SK-N-SH treated with all-trans-retinoic acid at 6 μM for 48 hours (cell line): ENCODE measurements around the gene DCBLD1.
A peak's percentile ranks its signal among the peaks of the same experiment; 100 is the strongest.

Source experiments
- ATAC-seq: fragments of 200-7000 bp; cut with Tn5 transposase; 3 replicates; pipeline ENCODE4 v1.9.1; 2020; ENCODE audit warnings: mild to moderate bottlenecking, moderate library complexity
- ARNTL ChIP-seq: fragments of 450-650 bp; formaldehyde crosslinking; IDR thresholded peaks from 2 replicates; pipeline ENCODE4 v1.5.0; 2020; ENCODE audit warnings: low read depth, mild to moderate bottlenecking, moderate library complexity, borderline replicate concordance
- BACH2 ChIP-seq: fragments of 250-450 bp; sonication (Bioruptor Pico); IDR thresholded peaks from 2 replicates; pipeline ENCODE4 v1.9.0; 2021; ENCODE audit warnings: mild to moderate bottlenecking, borderline replicate concordance
- CSDC2 ChIP-seq: fragments of 250-450 bp; sonication (Bioruptor Pico); IDR thresholded peaks from 2 replicates; pipeline ENCODE4 v1.5.0; 2020; ENCODE audit warnings: mild to moderate bottlenecking, moderate library complexity
- ESRRG ChIP-seq: fragments of 250-450 bp; sonication (Bioruptor Pico); IDR thresholded peaks from 2 replicates; pipeline ENCODE4 v1.6.1; 2021; ENCODE audit warnings: mild to moderate bottlenecking
- GLIS3 ChIP-seq: fragments of 250-450 bp; sonication (Bioruptor Pico); IDR thresholded peaks from 2 replicates; pipeline ENCODE4 v1.5.0; 2020; ENCODE audit warnings: mild to moderate bottlenecking, moderate library complexity
- ISL1 ChIP-seq: fragments of 250-450 bp; sonication (Bioruptor Pico); IDR thresholded peaks from 2 replicates; pipeline ENCODE4 v2.1.2; 2022; ENCODE audit warnings: mild to moderate bottlenecking, moderate library complexity
- OSR1 ChIP-seq: fragments of 250-450 bp; sonication (Bioruptor Pico); IDR thresholded peaks from 2 replicates; pipeline ENCODE4 v1.8.0; 2022; ENCODE audit warnings: moderate library complexity, mild to moderate bottlenecking, inconsistent platforms
- POU6F1 ChIP-seq: fragments of 250-450 bp; sonication (Bioruptor Pico); IDR thresholded peaks from 2 replicates; pipeline ENCODE4 v1.8.0; 2021; ENCODE audit warnings: low read depth, mild to moderate bottlenecking, moderate library complexity, borderline replicate concordance
- PPARA ChIP-seq: fragments of 250-450 bp; sonication (Bioruptor Pico); IDR thresholded peaks from 2 replicates; pipeline ENCODE4 v1.5.0; 2020; ENCODE audit warnings: mild to moderate bottlenecking, borderline replicate concordance
- SNAI2 ChIP-seq: fragments of 250-450 bp; sonication (Bioruptor Pico); IDR thresholded peaks from 2 replicates; pipeline ENCODE4 v1.5.0; 2020; ENCODE audit warnings: mild to moderate bottlenecking, moderate library complexity
- TOX ChIP-seq: fragments of 250-450 bp; sonication (Bioruptor Pico); IDR thresholded peaks from 2 replicates; pipeline ENCODE4 v1.8.0; 2021; ENCODE audit warnings: mild to moderate bottlenecking, moderate library complexity, borderline replicate concordance
- TSHZ2 ChIP-seq: fragments of 250-450 bp; sonication (Bioruptor Pico); IDR thresholded peaks from 2 replicates; pipeline ENCODE4 v1.5.0; 2020; ENCODE audit warnings: mild to moderate bottlenecking, moderate library complexity
- ZC3H10 ChIP-seq: fragments of 250-450 bp; sonication (Bioruptor Pico); IDR thresholded peaks from 2 replicates; pipeline ENCODE4 v1.5.1; 2021; ENCODE audit warnings: mild to moderate bottlenecking, moderate library complexity
- ZFP3 ChIP-seq: fragments of 250-450 bp; sonication (Bioruptor Pico); IDR thresholded peaks from 2 replicates; pipeline ENCODE4 v1.5.0; 2020; ENCODE audit warnings: mild to moderate bottlenecking, moderate library complexity
- ZFP30 ChIP-seq: fragments of 450-650 bp; formaldehyde crosslinking; IDR thresholded peaks from 2 replicates; pipeline ENCODE4 v1.5.0; 2022; ENCODE audit warnings: mild to moderate bottlenecking, moderate library complexity
- ZNF565 ChIP-seq: fragments of 450-650 bp; formaldehyde crosslinking; conservative IDR thresholded peaks from 2 replicates; pipeline ENCODE4 v1.5.0; 2020; ENCODE audit warnings: low read depth, mild to moderate bottlenecking, moderate library complexity
- ZNF70 ChIP-seq: fragments of 450-650 bp; formaldehyde crosslinking; IDR thresholded peaks from 2 replicates; pipeline ENCODE4 v1.5.0; 2020; ENCODE audit warnings: mild to moderate bottlenecking, moderate library complexity
- ZNF8 ChIP-seq: fragments of 450-650 bp; formaldehyde crosslinking; IDR thresholded peaks from 2 replicates; pipeline ENCODE4 v1.5.0; 2020; ENCODE audit warnings: mild to moderate bottlenecking, moderate library complexity
- TF ChIP-seq, protein P1 (sequence below): fragments of 250-450 bp; sonication (Bioruptor Pico); IDR thresholded peaks from 2 replicates; pipeline ENCODE4 v1.5.1; 2021; ENCODE audit warnings: mild to moderate bottlenecking, moderate library complexity
- TF ChIP-seq, protein P2 (sequence below): fragments of 250-450 bp; sonication (Bioruptor Pico); IDR thresholded peaks from 2 replicates; pipeline ENCODE4 v1.5.1; 2020; ENCODE audit warnings: low read depth, mild to moderate bottlenecking, moderate library complexity

Gene DCBLD1

DNA sequence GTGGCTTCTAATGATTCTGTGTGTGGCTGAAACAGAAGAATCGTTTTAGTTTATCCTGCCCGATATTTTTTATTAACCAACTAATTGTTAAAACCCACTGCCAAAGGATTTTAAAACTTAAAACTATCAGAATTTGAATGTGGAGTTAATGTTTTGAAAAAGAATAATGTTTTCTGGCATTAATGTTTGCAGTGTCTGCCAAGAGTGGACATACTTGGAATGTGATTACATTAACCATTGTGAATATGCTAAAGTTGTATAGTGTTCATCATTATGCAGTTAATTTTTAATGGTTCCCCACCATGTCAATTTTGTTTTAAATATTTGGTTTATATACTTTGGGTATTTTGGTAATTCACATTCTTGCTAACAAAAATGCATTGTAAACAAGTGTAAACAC lies 24.4 kb downstream of the DCBLD1 start:
- TF ChIP-seq SNAI2 (CRISPR knock-in tag) (no peak), OSR1 (CRISPR knock-in tag) (no peak), ARNTL (CRISPR knock-in tag) (no peak), ZFP30 (CRISPR knock-in tag) (no peak), TSHZ2 (CRISPR knock-in tag) (no peak), ESRRG (CRISPR knock-in tag) (no peak), TOX (no peak), ZNF70 (CRISPR knock-in tag) (no peak), ZFP3 (CRISPR knock-in tag) (no peak), ZNF565 (CRISPR knock-in tag) (no peak)
- TF ChIP-seq, protein P1, sequence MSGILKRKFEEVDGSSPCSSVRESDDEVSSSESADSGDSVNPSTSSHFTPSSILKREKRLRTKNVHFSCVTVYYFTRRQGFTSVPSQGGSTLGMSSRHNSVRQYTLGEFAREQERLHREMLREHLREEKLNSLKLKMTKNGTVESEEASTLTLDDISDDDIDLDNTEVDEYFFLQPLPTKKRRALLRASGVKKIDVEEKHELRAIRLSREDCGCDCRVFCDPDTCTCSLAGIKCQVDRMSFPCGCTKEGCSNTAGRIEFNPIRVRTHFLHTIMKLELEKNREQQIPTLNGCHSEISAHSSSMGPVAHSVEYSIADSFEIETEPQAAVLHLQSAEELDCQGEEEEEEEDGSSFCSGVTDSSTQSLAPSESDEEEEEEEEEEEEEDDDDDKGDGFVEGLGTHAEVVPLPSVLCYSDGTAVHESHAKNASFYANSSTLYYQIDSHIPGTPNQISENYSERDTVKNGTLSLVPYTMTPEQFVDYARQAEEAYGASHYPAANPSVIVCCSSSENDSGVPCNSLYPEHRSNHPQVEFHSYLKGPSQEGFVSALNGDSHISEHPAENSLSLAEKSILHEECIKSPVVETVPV (CRISPR knock-in tag) = no peak
- peak; percentile 26; the same call in 2 of the 3 replicates for ATAC-seq

DNA sequence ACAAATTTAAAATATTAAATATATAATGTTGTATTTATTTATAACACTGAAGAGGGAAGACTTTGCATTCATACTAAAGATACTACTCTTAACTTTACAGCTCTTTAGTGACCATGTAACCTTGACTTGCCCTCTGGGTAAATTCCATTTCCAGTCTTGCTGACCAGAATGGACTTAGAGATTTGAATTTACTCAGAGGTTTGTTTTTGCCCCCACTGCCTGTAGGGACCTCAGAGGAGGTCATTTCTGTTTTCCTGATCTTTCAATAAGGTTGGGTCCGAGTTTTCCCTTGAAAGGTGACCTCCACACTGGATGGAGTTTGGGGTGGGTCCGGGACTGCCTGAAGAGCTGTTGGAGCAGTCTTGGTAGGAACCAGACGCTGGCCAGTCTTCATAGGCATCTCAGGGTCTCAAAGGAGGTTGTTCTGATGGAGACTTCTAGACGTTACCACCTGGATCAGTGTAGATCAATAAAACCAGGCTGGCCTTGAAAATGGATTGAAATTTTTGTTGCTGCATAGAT lies 26.0 kb downstream of the DCBLD1 start:
- no peak for ATAC-seq
- no peak for TF ChIP-seq OSR1 (CRISPR knock-in tag)
- TF ChIP-seq, protein P2, sequence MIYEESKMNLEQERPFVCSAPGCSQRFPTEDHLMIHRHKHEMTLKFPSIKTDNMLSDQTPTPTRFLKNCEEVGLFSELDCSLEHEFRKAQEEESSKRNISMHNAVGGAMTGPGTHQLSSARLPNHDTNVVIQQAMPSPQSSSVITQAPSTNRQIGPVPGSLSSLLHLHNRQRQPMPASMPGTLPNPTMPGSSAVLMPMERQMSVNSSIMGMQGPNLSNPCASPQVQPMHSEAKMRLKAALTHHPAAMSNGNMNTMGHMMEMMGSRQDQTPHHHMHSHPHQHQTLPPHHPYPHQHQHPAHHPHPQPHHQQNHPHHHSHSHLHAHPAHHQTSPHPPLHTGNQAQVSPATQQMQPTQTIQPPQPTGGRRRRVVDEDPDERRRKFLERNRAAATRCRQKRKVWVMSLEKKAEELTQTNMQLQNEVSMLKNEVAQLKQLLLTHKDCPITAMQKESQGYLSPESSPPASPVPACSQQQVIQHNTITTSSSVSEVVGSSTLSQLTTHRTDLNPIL = no peak
- TF ChIP-seq TOX = no peak

GRCh38 chr6:117509021-117509420 lies 26.5 kb downstream of the DCBLD1 start:
- TF ChIP-seq ZNF70 (CRISPR knock-in tag) = no peak
- no peak for TF ChIP-seq GLIS3
- no peak for TF ChIP-seq TOX
- no peak for TF ChIP-seq POU6F1 (CRISPR knock-in tag)
- TF ChIP-seq ZC3H10 (CRISPR knock-in tag) = no peak
- no peak for TF ChIP-seq BACH2
- no peak for TF ChIP-seq ZNF8 (CRISPR knock-in tag)
- TF ChIP-seq OSR1 (CRISPR knock-in tag) = no peak
- ATAC-seq = no peak

GRCh38 chr6:117512056-117512828 lies 29.8 kb downstream of the DCBLD1 start:
- ATAC-seq = peak; percentile 18; the same call in 1 of the 3 replicates
- TF ChIP-seq SNAI2 (CRISPR knock-in tag) (no peak), GLIS3 (no peak), OSR1 (CRISPR knock-in tag) (no peak), BACH2 (no peak), ZC3H10 (CRISPR knock-in tag) (no peak), POU6F1 (CRISPR knock-in tag) (no peak), ISL1 (no peak), PPARA (CRISPR knock-in tag) (no peak), CSDC2 (CRISPR knock-in tag) (no peak), ZFP3 (CRISPR knock-in tag) (no peak), TOX (no peak)
- TF ChIP-seq, protein P2 = no peak
- TF ChIP-seq, protein P1 (CRISPR knock-in tag) = no peak
